NB4 (cell line): ENCODE measurements around the gene JAKMIP2.

Experiments used
- POLR2A ChIP-seq: IDR thresholded peaks from 2 replicates; pipeline ENCODE4 v1.6.1; 2011; ENCODE audit warnings: mild to moderate bottlenecking; ENCODE audit not compliant: insufficient read length; ENCODE audit errors: extremely low read depth
- TF ChIP-seq, protein P1 (sequence below): IDR thresholded peaks from one replicate; pipeline ENCODE4 v1.5.1; 2012; ENCODE audit warnings: low read depth, low read length
- TF ChIP-seq, protein P2 (sequence below): IDR thresholded peaks from 2 replicates; pipeline ENCODE4 v1.6.1; 2011; ENCODE audit warnings: low read depth, low read length

DNA sequence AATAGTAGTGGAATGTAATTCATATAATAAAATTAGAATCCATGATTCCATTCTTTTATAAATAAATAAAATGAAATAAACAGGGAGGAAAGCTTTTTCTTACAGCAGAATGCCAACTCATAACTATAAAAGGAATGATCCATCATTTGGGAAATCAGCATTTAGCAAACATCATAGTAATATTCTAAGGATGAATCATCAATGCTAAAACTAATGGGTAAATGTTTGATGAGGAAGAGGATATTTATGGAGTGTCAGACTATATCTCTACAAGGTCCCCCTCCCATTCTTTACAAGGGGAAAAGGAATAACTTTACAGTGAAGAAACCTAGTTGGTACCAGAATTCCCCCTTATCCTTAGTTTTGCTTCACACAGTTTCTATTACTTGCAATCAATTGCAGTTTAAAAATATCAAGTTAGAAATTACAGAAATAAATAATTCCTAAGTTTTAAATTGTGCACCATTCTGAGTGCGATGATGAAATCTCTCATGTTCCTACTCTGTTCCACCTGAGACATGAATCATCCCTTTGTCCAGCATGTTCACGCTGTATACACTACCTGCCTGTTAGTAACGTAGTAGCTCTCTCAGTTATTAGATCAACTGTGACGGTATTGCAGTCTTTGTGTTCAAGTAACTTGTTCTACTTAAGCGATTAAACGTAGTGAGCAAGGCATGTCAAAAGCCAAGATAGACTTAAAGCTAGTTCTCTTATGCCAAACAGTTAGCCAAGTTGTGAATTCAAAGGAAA lies 14.2 kb upstream of the JAKMIP2 start:
- no peak for TF ChIP-seq POLR2A
- TF ChIP-seq, protein P1, sequence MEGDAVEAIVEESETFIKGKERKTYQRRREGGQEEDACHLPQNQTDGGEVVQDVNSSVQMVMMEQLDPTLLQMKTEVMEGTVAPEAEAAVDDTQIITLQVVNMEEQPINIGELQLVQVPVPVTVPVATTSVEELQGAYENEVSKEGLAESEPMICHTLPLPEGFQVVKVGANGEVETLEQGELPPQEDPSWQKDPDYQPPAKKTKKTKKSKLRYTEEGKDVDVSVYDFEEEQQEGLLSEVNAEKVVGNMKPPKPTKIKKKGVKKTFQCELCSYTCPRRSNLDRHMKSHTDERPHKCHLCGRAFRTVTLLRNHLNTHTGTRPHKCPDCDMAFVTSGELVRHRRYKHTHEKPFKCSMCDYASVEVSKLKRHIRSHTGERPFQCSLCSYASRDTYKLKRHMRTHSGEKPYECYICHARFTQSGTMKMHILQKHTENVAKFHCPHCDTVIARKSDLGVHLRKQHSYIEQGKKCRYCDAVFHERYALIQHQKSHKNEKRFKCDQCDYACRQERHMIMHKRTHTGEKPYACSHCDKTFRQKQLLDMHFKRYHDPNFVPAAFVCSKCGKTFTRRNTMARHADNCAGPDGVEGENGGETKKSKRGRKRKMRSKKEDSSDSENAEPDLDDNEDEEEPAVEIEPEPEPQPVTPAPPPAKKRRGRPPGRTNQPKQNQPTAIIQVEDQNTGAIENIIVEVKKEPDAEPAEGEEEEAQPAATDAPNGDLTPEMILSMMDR: no peak
- TF ChIP-seq, protein P2, sequence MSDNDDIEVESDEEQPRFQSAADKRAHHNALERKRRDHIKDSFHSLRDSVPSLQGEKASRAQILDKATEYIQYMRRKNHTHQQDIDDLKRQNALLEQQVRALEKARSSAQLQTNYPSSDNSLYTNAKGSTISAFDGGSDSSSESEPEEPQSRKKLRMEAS: no peak
